Measurements from ENCODE around the gene CNTN5.

CNTN5 gene

GRCh38 chr11:99171330-99171729 lies 150.6 kb downstream of the CNTN5 start:
- DNase-seq = no peak

- DNase-seq = no peak
Observed at GRCh38 chr11:99176430-99176829, 155.7 kb downstream of the CNTN5 start.

- DNase-seq = no peak
Observed at GRCh38 chr11:99177446-99177845, 156.7 kb downstream of the CNTN5 start.

- no peak for DNase-seq
Observed at GRCh38 chr11:99184146-99184545, 163.4 kb downstream of the CNTN5 start.

GRCh38 chr11:99188221-99188620 lies 167.5 kb downstream of the CNTN5 start:
- DNase-seq = no peak

- no peak for DNase-seq
Observed at GRCh38 chr11:99192716-99193115, 172.0 kb downstream of the CNTN5 start.

- DNase-seq = no peak
Observed at GRCh38 chr11:99197477-99197876, 176.7 kb downstream of the CNTN5 start.

- DNase-seq = no peak
Observed at GRCh38 chr11:99198215-99198614, 177.5 kb downstream of the CNTN5 start.

GRCh38 chr11:99199341-99199740 lies 178.6 kb downstream of the CNTN5 start:
- no peak for DNase-seq

- no peak for DNase-seq
Observed at GRCh38 chr11:99200720-99201119, 180.0 kb downstream of the CNTN5 start.

- no peak for DNase-seq
Observed at GRCh38 chr11:99208813-99209212, 188.1 kb downstream of the CNTN5 start.

- no peak for DNase-seq
Observed at GRCh38 chr11:99229544-99229943, 208.8 kb downstream of the CNTN5 start.

- no peak for DNase-seq
Observed at GRCh38 chr11:99234534-99234933, 213.8 kb downstream of the CNTN5 start.

- DNase-seq = no peak
Observed at GRCh38 chr11:99238401-99238800, 217.7 kb downstream of the CNTN5 start.

GRCh38 chr11:99240192-99241030 lies 219.7 kb downstream of the CNTN5 start:
- no peak for DNase-seq

- DNase-seq = no peak
Observed at GRCh38 chr11:99241066-99241465, 220.3 kb downstream of the CNTN5 start.

- DNase-seq = no peak
Observed at GRCh38 chr11:99244613-99245012, 223.9 kb downstream of the CNTN5 start.

GRCh38 chr11:99246199-99246598 lies 225.4 kb downstream of the CNTN5 start:
- no peak for DNase-seq

GRCh38 chr11:99256614-99257013 lies 235.9 kb downstream of the CNTN5 start:
- DNase-seq = no peak

- no peak for DNase-seq
Observed at GRCh38 chr11:99257131-99257530, 236.4 kb downstream of the CNTN5 start.

- no peak for DNase-seq
Observed at GRCh38 chr11:99260696-99261095, 239.9 kb downstream of the CNTN5 start.

- DNase-seq = no peak
Observed at GRCh38 chr11:99268886-99269285, 248.1 kb downstream of the CNTN5 start.

GRCh38 chr11:99271527-99271926 lies 250.8 kb downstream of the CNTN5 start:
- DNase-seq = no peak

- DNase-seq = no peak
Observed at GRCh38 chr11:99275521-99275920, 254.8 kb downstream of the CNTN5 start.

- no peak for DNase-seq
Observed at GRCh38 chr11:99277281-99277680, 256.5 kb downstream of the CNTN5 start.
